ENCODE data around the gene VEZF1.

Gene VEZF1

GRCh38 chr17:58001461-58002124, 13.5 kb upstream of the VEZF1 start:
- no peak for DNase-seq
- H3K4me3 ChIP-seq (ENCODE audit: low read depth, low read length): no peak overlapping the region
- no peaks in the 10 kb centered on the region for H3K27me3 ChIP-seq (ENCODE audit: insufficient read depth, low read depth, severe bottlenecking)
- H3K36me3 ChIP-seq: peaks cover 92% of the 10 kb centered on the region
- no peaks in the 10 kb centered on the region for H3K9me3 ChIP-seq (ENCODE audit: severe bottlenecking)
- no peak overlapping the region for H3K27ac ChIP-seq
- no peak for TF ChIP-seq CTCF (IDR thresholded peaks at IDR 0.05; ENCODE audit: low read depth, low read length)

- TF ChIP-seq CTCF (IDR thresholded peaks at IDR 0.05; ENCODE audit: low read depth, low read length): peak; percentile 55
- H3K36me3 ChIP-seq: peaks cover 72% of the 10 kb centered on the region
- no peak overlapping the region for H3K4me3 ChIP-seq (ENCODE audit: low read depth, low read length)
- H3K27ac ChIP-seq: peak overlapping the region; percentile 5
- DNase-seq: no peak
- H3K27me3 ChIP-seq (ENCODE audit: insufficient read depth, low read depth, severe bottlenecking): no peaks in the 10 kb centered on the region
- H3K9me3 ChIP-seq (ENCODE audit: severe bottlenecking): no peaks in the 10 kb centered on the region
Measured at GRCh38 chr17:57999496-58000017, 11.5 kb upstream of the VEZF1 start.

- no peaks in the 10 kb centered on the region for H3K9me3 ChIP-seq (ENCODE audit: severe bottlenecking)
- no peaks in the 10 kb centered on the region for H3K27me3 ChIP-seq (ENCODE audit: insufficient read depth, low read depth, severe bottlenecking)
- peaks cover 67% of the 10 kb centered on the region for H3K36me3 ChIP-seq
- H3K27ac ChIP-seq: no peak overlapping the region
- H3K4me3 ChIP-seq (ENCODE audit: low read depth, low read length): no peak overlapping the region
- DNase-seq: no peak
- TF ChIP-seq CTCF (IDR thresholded peaks at IDR 0.05; ENCODE audit: low read depth, low read length): no peak
Measured at GRCh38 chr17:57999010-57999495, 11.0 kb upstream of the VEZF1 start.

GRCh38 chr17:57997085-57997809, 9.2 kb upstream of the VEZF1 start:
- Histone ChIP-seq H3K36me3 (peaks cover 48% of the 10 kb centered on the region), H3K27ac (no peak overlapping the region), H3K9me3 (ENCODE audit: severe bottlenecking) (no peaks in the 10 kb centered on the region), H3K27me3 (ENCODE audit: insufficient read depth, low read depth, severe bottlenecking) (no peaks in the 10 kb centered on the region), H3K4me3 (ENCODE audit: low read depth, low read length) (no peak overlapping the region)
- no peak for TF ChIP-seq CTCF (IDR thresholded peaks at IDR 0.05; ENCODE audit: low read depth, low read length)
- no peak for DNase-seq

GRCh38 chr17:57995076-57995956, 7.3 kb upstream of the VEZF1 start:
- peak; percentile 78 for TF ChIP-seq CTCF (IDR thresholded peaks at IDR 0.05; ENCODE audit: low read depth, low read length)
- peak; percentile 84 for DNase-seq
- Histone ChIP-seq H3K27ac (peak overlapping the region; percentile 11), H3K36me3 (peaks cover 29% of the 10 kb centered on the region), H3K9me3 (ENCODE audit: severe bottlenecking) (no peaks in the 10 kb centered on the region), H3K4me3 (ENCODE audit: low read depth, low read length) (no peak overlapping the region), H3K27me3 (ENCODE audit: insufficient read depth, low read depth, severe bottlenecking) (no peaks in the 10 kb centered on the region)
